ENCODE results near the gene TRRAP.

TRRAP gene

GRCh38 chr7:98862716-98863420, 15.5 kb upstream of the TRRAP start:
- Histone ChIP-seq H3K27ac (replicated peaks; ENCODE audit: low read length) (no peak overlapping the region), H3K4ac (ENCODE audit: low read length) (no peak overlapping the region), H3K27me3 (ENCODE audit: control insufficient read depth in 3 of 3, insufficient read depth in 3 of 3, low read depth in 1 of 3, low read length in 3 of 3) (peaks cover 0 to 11% (median 0%) of the 10 kb centered on the region in 3 experiments), H2BK15ac (ENCODE audit: low read length) (peak overlapping the region; percentile 83), H2BK12ac (ENCODE audit: low read length) (peak overlapping the region; percentile 78), H3K18ac (ENCODE audit: low read length) (peak overlapping the region; percentile 51), H3K4me1 (ENCODE audit: control insufficient read depth in 2 of 2, insufficient read depth in 1 of 2, low read depth in 1 of 2, low read length in 2 of 2) (peaks cover 4 to 8% of the 10 kb centered on the region in 2 donors), H2BK120ac (ENCODE audit: low read depth, low read length) (no peak overlapping the region), H3K23ac (ENCODE audit: low read depth, low read length, poor library complexity) (no peak overlapping the region), H2AFZ (ENCODE audit: low read length) (no peak overlapping the region), H2BK5ac (ENCODE audit: low read length) (no peak overlapping the region), H3K14ac (ENCODE audit: low read length) (peak overlapping the region; percentile 76), H4K91ac (ENCODE audit: low read depth, low read length, poor library complexity) (no peak overlapping the region), H2AK5ac (ENCODE audit: low read depth, low read length) (peak overlapping the region; percentile 91), H3K9ac (ENCODE audit: low read depth, low read length, poor library complexity) (no peak overlapping the region), H4K8ac (ENCODE audit: low read depth, low read length) (no peak overlapping the region), H3K36me3 (replicated peaks in 1 of 2; ENCODE audit: control insufficient read depth in 2 of 2, insufficient read depth in 2 of 2, low read length in 2 of 2) (no peaks in the 10 kb centered on the region), H3K79me1 (ENCODE audit: low read depth, low read length) (no peaks in the 10 kb centered on the region), H3K4me2 (ENCODE audit: insufficient read depth, low read length, poor library complexity, severe bottlenecking) (no peak overlapping the region), H3K4me3 (ENCODE audit: low read length in 2 of 2) (no peak overlapping the region), H3K9me3 (replicated peaks in 1 of 2; ENCODE audit: control insufficient read depth in 2 of 2, insufficient read depth in 1 of 2, low read depth in 1 of 2, low read length in 2 of 2) (no peaks in the 10 kb centered on the region)
- no peak for DNase-seq (ENCODE audit: low spot score)
- no CpG with 5 or more reads among the region's 29 CpGs for WGBS, 2 donors (ENCODE audit: extremely low coverage in 2 of 2, insufficient read length in 2 of 2, insufficient replicate concordance in 1 of 2)

- Histone ChIP-seq H3K27ac (replicated peaks; ENCODE audit: low read length) (no peak overlapping the region), H2AFZ (ENCODE audit: low read length) (no peak overlapping the region), H3K79me1 (ENCODE audit: low read depth, low read length) (no peaks in the 10 kb centered on the region), H3K4me1 (ENCODE audit: control insufficient read depth in 2 of 2, insufficient read depth in 1 of 2, low read depth in 1 of 2, low read length in 2 of 2) (peaks cover 4 to 8% of the 10 kb centered on the region in 2 donors), H2BK5ac (ENCODE audit: low read length) (no peak overlapping the region), H3K18ac (ENCODE audit: low read length) (no peak overlapping the region), H3K9me3 (replicated peaks in 1 of 2; ENCODE audit: control insufficient read depth in 2 of 2, insufficient read depth in 1 of 2, low read depth in 1 of 2, low read length in 2 of 2) (no peaks in the 10 kb centered on the region), H2BK15ac (ENCODE audit: low read length) (no peak overlapping the region), H3K4me2 (ENCODE audit: insufficient read depth, low read length, poor library complexity, severe bottlenecking) (no peak overlapping the region), H3K4ac (ENCODE audit: low read length) (no peak overlapping the region), H2BK12ac (ENCODE audit: low read length) (no peak overlapping the region), H2BK120ac (ENCODE audit: low read depth, low read length) (no peak overlapping the region), H4K8ac (ENCODE audit: low read depth, low read length) (no peak overlapping the region), H2AK5ac (ENCODE audit: low read depth, low read length) (no peak overlapping the region), H4K91ac (ENCODE audit: low read depth, low read length, poor library complexity) (no peak overlapping the region), H3K4me3 (ENCODE audit: low read length in 2 of 2) (no peak overlapping the region), H3K27me3 (ENCODE audit: control insufficient read depth in 3 of 3, insufficient read depth in 3 of 3, low read depth in 1 of 3, low read length in 3 of 3) (peaks cover 0 to 16% (median 0%) of the 10 kb centered on the region in 3 experiments), H3K14ac (ENCODE audit: low read length) (no peak overlapping the region), H3K36me3 (replicated peaks in 1 of 2; ENCODE audit: control insufficient read depth in 2 of 2, insufficient read depth in 2 of 2, low read length in 2 of 2) (no peaks in the 10 kb centered on the region), H3K23ac (ENCODE audit: low read depth, low read length, poor library complexity) (no peak overlapping the region), H3K9ac (ENCODE audit: low read depth, low read length, poor library complexity) (no peak overlapping the region)
- no peak for DNase-seq (ENCODE audit: low spot score)
- no CpG with 5 or more reads among the region's 2 CpGs for WGBS, 2 donors (ENCODE audit: extremely low coverage in 2 of 2, insufficient read length in 2 of 2, insufficient replicate concordance in 1 of 2)
Observed at GRCh38 chr7:98863601-98864000, 14.7 kb upstream of the TRRAP start.

GRCh38 chr7:98864731-98865453, 13.4 kb upstream of the TRRAP start:
- Histone ChIP-seq H2AFZ (ENCODE audit: low read length) (no peak overlapping the region), H3K27ac (replicated peaks; ENCODE audit: low read length) (no peak overlapping the region), H2BK15ac (ENCODE audit: low read length) (peak overlapping the region; percentile 39), H2BK120ac (ENCODE audit: low read depth, low read length) (no peak overlapping the region), H4K91ac (ENCODE audit: low read depth, low read length, poor library complexity) (no peak overlapping the region), H3K27me3 (ENCODE audit: control insufficient read depth in 3 of 3, insufficient read depth in 3 of 3, low read depth in 1 of 3, low read length in 3 of 3) (peaks cover 5 to 28% (median 12%) of the 10 kb centered on the region in 3 experiments), H3K79me1 (ENCODE audit: low read depth, low read length) (no peaks in the 10 kb centered on the region), H2BK5ac (ENCODE audit: low read length) (no peak overlapping the region), H3K4me3 (ENCODE audit: low read length in 2 of 2) (no peak overlapping the region), H3K23ac (ENCODE audit: low read depth, low read length, poor library complexity) (no peak overlapping the region), H3K4me2 (ENCODE audit: insufficient read depth, low read length, poor library complexity, severe bottlenecking) (no peak overlapping the region), H3K14ac (ENCODE audit: low read length) (peak overlapping the region; percentile 95), H3K9me3 (replicated peaks in 1 of 2; ENCODE audit: control insufficient read depth in 2 of 2, insufficient read depth in 1 of 2, low read depth in 1 of 2, low read length in 2 of 2) (no peaks in the 10 kb centered on the region), H4K8ac (ENCODE audit: low read depth, low read length) (peak overlapping the region; percentile 77), H2AK5ac (ENCODE audit: low read depth, low read length) (peak overlapping the region; percentile 11), H3K4ac (ENCODE audit: low read length) (no peak overlapping the region), H3K9ac (ENCODE audit: low read depth, low read length, poor library complexity) (no peak overlapping the region), H2BK12ac (ENCODE audit: low read length) (no peak overlapping the region), H3K4me1 (ENCODE audit: control insufficient read depth in 2 of 2, insufficient read depth in 1 of 2, low read depth in 1 of 2, low read length in 2 of 2) (peaks cover 4 to 10% of the 10 kb centered on the region in 2 donors), H3K36me3 (replicated peaks in 1 of 2; ENCODE audit: control insufficient read depth in 2 of 2, insufficient read depth in 2 of 2, low read length in 2 of 2) (no peaks in the 10 kb centered on the region), H3K18ac (ENCODE audit: low read length) (peak overlapping the region; percentile 89)
- DNase-seq (ENCODE audit: low spot score) = no peak
- no CpG with 5 or more reads among the region's 14 CpGs for WGBS, 2 donors (ENCODE audit: extremely low coverage in 2 of 2, insufficient read length in 2 of 2, insufficient replicate concordance in 1 of 2)

- H2AK5ac ChIP-seq (ENCODE audit: low read depth, low read length) = no peak overlapping the region
- no peak overlapping the region for H2BK5ac ChIP-seq (ENCODE audit: low read length)
- WGBS, 2 donors (ENCODE audit: extremely low coverage in 2 of 2, insufficient read length in 2 of 2, insufficient replicate concordance in 1 of 2) = no CpG with 5 or more reads among the region's 12 CpGs
- H3K27me3 ChIP-seq (ENCODE audit: control insufficient read depth in 3 of 3, insufficient read depth in 3 of 3, low read depth in 1 of 3, low read length in 3 of 3) = peaks cover 5 to 40% (median 20%) of the 10 kb centered on the region in 3 experiments
- H3K9me3 ChIP-seq (replicated peaks in 1 of 2; ENCODE audit: control insufficient read depth in 2 of 2, insufficient read depth in 1 of 2, low read depth in 1 of 2, low read length in 2 of 2) = no peaks in the 10 kb centered on the region
- H3K27ac ChIP-seq (replicated peaks; ENCODE audit: low read length) = no peak overlapping the region
- no peak overlapping the region for H3K4me3 ChIP-seq (ENCODE audit: low read length in 2 of 2)
- H4K91ac ChIP-seq (ENCODE audit: low read depth, low read length, poor library complexity) = no peak overlapping the region
- no peaks in the 10 kb centered on the region for H3K79me1 ChIP-seq (ENCODE audit: low read depth, low read length)
- DNase-seq (ENCODE audit: low spot score) = no peak
- H2BK15ac ChIP-seq (ENCODE audit: low read length) = no peak overlapping the region
- H3K4me1 ChIP-seq (ENCODE audit: control insufficient read depth in 2 of 2, insufficient read depth in 1 of 2, low read depth in 1 of 2, low read length in 2 of 2) = peaks cover 4 to 16% of the 10 kb centered on the region in 2 donors
- no peaks in the 10 kb centered on the region for H3K36me3 ChIP-seq (replicated peaks in 1 of 2; ENCODE audit: control insufficient read depth in 2 of 2, insufficient read depth in 2 of 2, low read length in 2 of 2)
- H2AFZ ChIP-seq (ENCODE audit: low read length) = no peak overlapping the region
- peak overlapping the region; percentile 84 for H3K14ac ChIP-seq (ENCODE audit: low read length)
- H3K18ac ChIP-seq (ENCODE audit: low read length) = peak overlapping the region; percentile 59
- H3K23ac ChIP-seq (ENCODE audit: low read depth, low read length, poor library complexity) = no peak overlapping the region
- no peak overlapping the region for H3K9ac ChIP-seq (ENCODE audit: low read depth, low read length, poor library complexity)
- no peak overlapping the region for H2BK12ac ChIP-seq (ENCODE audit: low read length)
- H3K4me2 ChIP-seq (ENCODE audit: insufficient read depth, low read length, poor library complexity, severe bottlenecking) = no peak overlapping the region
- H3K4ac ChIP-seq (ENCODE audit: low read length) = no peak overlapping the region
- H2BK120ac ChIP-seq (ENCODE audit: low read depth, low read length) = no peak overlapping the region
- no peak overlapping the region for H4K8ac ChIP-seq (ENCODE audit: low read depth, low read length)
Observed at GRCh38 chr7:98866351-98866750, 12.0 kb upstream of the TRRAP start.
